ENCODE results near the gene MTERF1. TPM values are rescaled to one million over a fixed set of nuclear protein-coding genes. Genes with fewer than 3 reads are reported as not detected.
"Not testable (repeated sequence)": the region's sequence is repeated elsewhere in the genome, so short reads cannot be mapped to it uniquely, and the experiment has no call there.

The MTERF1 gene
- total RNA-seq, 2 donors from 2014 or later = 3.8 to 5.0 TPM

DNA sequence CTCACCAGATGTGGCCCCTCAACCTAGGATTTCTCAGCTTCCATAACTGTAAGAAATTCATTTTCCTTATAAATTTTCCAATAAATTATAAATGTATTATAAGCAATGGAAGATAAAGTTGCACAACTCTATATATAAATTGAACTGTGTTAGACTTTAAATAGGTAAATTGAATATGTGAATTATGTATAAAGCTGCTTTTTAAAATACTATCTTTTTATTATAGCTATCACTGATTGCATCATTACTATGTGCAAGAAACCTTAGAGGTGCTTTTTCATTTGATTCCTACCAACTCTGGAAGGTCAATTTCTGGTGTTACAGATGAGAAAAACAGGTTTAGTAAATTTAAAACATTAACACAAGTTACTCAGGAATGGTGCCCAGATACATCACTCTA, 8.4 kb downstream of the MTERF1 start:
- TF ChIP-seq CTCF (IDR thresholded peaks at IDR 0.05) = no peak
- no peaks in the 10 kb centered on the region for H3K4me1 ChIP-seq
- H3K27ac ChIP-seq = no peak overlapping the region
- peaks cover 9% of the 10 kb centered on the region for H3K36me3 ChIP-seq
- DNase-seq (ENCODE audit: low spot score) = no peak
- no peak overlapping the region for H3K4me3 ChIP-seq
- no peaks in the 10 kb centered on the region for H3K9me3 ChIP-seq
- no peaks in the 10 kb centered on the region for H3K27me3 ChIP-seq

- no peak for TF ChIP-seq CTCF (IDR thresholded peaks at IDR 0.05)
- H3K4me3 ChIP-seq = no peak overlapping the region
- H3K4me1 ChIP-seq = no peaks in the 10 kb centered on the region
- H3K36me3 ChIP-seq = peaks cover 9% of the 10 kb centered on the region
- no peak overlapping the region for H3K27ac ChIP-seq
- no peaks in the 10 kb centered on the region for H3K9me3 ChIP-seq
- no peaks in the 10 kb centered on the region for H3K27me3 ChIP-seq
- no peak for DNase-seq (ENCODE audit: low spot score)
These were observed 10.8 kb downstream of the MTERF1 start for GRCh38 chr7:91869661-91870060.

GRCh38 chr7:91866599-91867148, 13.8 kb downstream of the MTERF1 start:
- no peak overlapping the region for H3K27ac ChIP-seq
- H3K4me1 ChIP-seq = no peaks in the 10 kb centered on the region
- TF ChIP-seq CTCF (IDR thresholded peaks at IDR 0.05) = no peak
- H3K27me3 ChIP-seq = no peaks in the 10 kb centered on the region
- no peaks in the 10 kb centered on the region for H3K36me3 ChIP-seq
- H3K9me3 ChIP-seq = no peaks in the 10 kb centered on the region
- H3K4me3 ChIP-seq = no peak overlapping the region
- no peak for DNase-seq (ENCODE audit: low spot score)

DNA sequence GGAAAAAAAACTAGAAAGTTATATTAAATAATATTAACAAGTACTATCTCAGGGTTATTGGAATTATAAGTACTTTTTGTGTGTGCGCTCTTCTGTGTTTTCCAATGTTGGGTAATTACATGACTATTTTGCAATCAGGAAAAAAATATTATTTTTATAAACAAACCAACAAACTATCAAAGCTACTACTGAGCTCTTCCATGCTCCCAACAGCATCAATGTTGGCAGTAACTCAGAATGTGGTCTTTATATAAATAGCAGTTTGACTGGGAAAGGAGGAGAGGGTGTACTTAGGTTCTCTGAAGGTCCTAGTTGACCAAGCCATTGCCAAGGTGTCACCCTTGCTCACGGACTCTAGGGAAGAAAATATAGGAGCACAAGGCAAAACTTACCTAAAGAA, 15.0 kb downstream of the MTERF1 start:
- no peaks in the 10 kb centered on the region for H3K27me3 ChIP-seq
- DNase-seq (ENCODE audit: low spot score) = no peak
- H3K4me1 ChIP-seq = no peaks in the 10 kb centered on the region
- no peak overlapping the region for H3K27ac ChIP-seq
- H3K9me3 ChIP-seq = no peaks in the 10 kb centered on the region
- no peak overlapping the region for H3K4me3 ChIP-seq
- no peaks in the 10 kb centered on the region for H3K36me3 ChIP-seq
- TF ChIP-seq CTCF (IDR thresholded peaks at IDR 0.05) = no peak

- H3K27me3 ChIP-seq; H3K27ac ChIP-seq; H3K4me3 ChIP-seq; H3K9me3 ChIP-seq; DNase-seq (ENCODE audit: low spot score); H3K4me1 ChIP-seq; H3K36me3 ChIP-seq: not testable (repeated sequence)
These were observed 15.9 kb downstream of the MTERF1 start for GRCh38 chr7:91864604-91865003.

DNA sequence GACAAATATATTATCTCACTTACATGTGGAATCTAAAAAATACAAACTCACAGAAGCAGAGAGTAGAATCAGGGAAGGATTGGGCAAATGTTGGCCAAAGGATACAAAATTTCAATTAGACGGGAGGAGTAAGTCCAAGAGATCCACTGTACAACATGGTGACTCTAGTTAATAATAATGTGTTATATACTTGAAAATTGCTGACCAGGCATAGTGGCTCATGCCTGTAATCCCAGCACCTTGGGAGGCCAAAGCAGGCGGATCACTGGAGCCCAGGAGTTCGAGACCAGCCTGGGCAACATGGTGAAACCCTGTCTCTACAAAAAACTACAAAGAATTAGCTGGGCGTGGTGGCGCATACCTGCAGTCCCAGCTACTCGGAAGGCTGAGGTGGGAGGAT, 16.4 kb downstream of the MTERF1 start:
- Histone ChIP-seq H3K9me3 (peaks cover 0 to 2% of the 10 kb centered on the region in 2 donors), H3K27me3 (no peaks in the 10 kb centered on the region), H3K4me1 (no peaks in the 10 kb centered on the region), H3K4me3 (no peak overlapping the region), H3K36me3 (no peaks in the 10 kb centered on the region), H3K27ac (no peak overlapping the region)
- DNase-seq (ENCODE audit: low spot score) = no peak
- no peak for TF ChIP-seq CTCF (IDR thresholded peaks at IDR 0.05)
